ENCODE data around the gene CCDC15.

GRCh38 chr11:125020342-125020741, 66.3 kb downstream of the CCDC15 start:
- TF ChIP-seq, protein P1, sequence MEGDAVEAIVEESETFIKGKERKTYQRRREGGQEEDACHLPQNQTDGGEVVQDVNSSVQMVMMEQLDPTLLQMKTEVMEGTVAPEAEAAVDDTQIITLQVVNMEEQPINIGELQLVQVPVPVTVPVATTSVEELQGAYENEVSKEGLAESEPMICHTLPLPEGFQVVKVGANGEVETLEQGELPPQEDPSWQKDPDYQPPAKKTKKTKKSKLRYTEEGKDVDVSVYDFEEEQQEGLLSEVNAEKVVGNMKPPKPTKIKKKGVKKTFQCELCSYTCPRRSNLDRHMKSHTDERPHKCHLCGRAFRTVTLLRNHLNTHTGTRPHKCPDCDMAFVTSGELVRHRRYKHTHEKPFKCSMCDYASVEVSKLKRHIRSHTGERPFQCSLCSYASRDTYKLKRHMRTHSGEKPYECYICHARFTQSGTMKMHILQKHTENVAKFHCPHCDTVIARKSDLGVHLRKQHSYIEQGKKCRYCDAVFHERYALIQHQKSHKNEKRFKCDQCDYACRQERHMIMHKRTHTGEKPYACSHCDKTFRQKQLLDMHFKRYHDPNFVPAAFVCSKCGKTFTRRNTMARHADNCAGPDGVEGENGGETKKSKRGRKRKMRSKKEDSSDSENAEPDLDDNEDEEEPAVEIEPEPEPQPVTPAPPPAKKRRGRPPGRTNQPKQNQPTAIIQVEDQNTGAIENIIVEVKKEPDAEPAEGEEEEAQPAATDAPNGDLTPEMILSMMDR (conservative IDR thresholded peaks at IDR 0.05; ENCODE audit: low read depth, low read length) = no peak
- TF ChIP-seq RCOR1 (IDR thresholded peaks at IDR 0.05; ENCODE audit: insufficient replicate concordance, low read length) (no peak), FOS (IDR thresholded peaks at IDR 0.05; ENCODE audit: low read depth, low read length) (no peak), NFE2L2 (IDR thresholded peaks at IDR 0.05; ENCODE audit: low read depth, low read length) (no peak), RAD21 (IDR thresholded peaks at IDR 0.05; ENCODE audit: low read length) (no peak), MAZ (IDR thresholded peaks at IDR 0.05; ENCODE audit: borderline replicate concordance, low read depth, low read length) (no peak), POLR2A (IDR thresholded peaks at IDR 0.05; ENCODE audit: low read depth, low read length) (no peak), SMC3 (IDR thresholded peaks at IDR 0.05; ENCODE audit: low read depth, low read length) (no peak), MAFK (IDR thresholded peaks at IDR 0.05; ENCODE audit: low read depth, low read length) (no peak)
- TF ChIP-seq, protein P2, sequence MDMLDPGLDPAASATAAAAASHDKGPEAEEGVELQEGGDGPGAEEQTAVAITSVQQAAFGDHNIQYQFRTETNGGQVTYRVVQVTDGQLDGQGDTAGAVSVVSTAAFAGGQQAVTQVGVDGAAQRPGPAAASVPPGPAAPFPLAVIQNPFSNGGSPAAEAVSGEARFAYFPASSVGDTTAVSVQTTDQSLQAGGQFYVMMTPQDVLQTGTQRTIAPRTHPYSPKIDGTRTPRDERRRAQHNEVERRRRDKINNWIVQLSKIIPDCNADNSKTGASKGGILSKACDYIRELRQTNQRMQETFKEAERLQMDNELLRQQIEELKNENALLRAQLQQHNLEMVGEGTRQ (IDR thresholded peaks at IDR 0.05; ENCODE audit: low read depth, low read length) = no peak

All from IMR-90 (cell line).